Breast epithelium (tissue), 3 donors: ENCODE results near the gene DIS3L2.

Experiments
- CTCF ChIP-seq, 3 donors: fragments of 450-650 bp; IDR thresholded peaks; one replicate each; pipeline ENCODE4 v1.5.1; 2016 to 2017; ENCODE audit warnings: antibody characterized with exemption in 3 of 3, mild to moderate bottlenecking in 3 of 3, moderate library complexity in 3 of 3
- POLR2A ChIP-seq: fragments of 450-650 bp; IDR thresholded peaks from one replicate; pipeline ENCODE4 v1.6.1; 2016; ENCODE audit warnings: antibody characterized with exemption, mild to moderate bottlenecking, moderate library complexity
- POLR2AphosphoS5 ChIP-seq, 3 donors: sonication (generic); formaldehyde crosslinking; IDR thresholded peaks; one replicate each; pipeline ENCODE4 v1.6.1; 2017; ENCODE audit warnings: antibody characterized with exemption in 3 of 3

DNA sequence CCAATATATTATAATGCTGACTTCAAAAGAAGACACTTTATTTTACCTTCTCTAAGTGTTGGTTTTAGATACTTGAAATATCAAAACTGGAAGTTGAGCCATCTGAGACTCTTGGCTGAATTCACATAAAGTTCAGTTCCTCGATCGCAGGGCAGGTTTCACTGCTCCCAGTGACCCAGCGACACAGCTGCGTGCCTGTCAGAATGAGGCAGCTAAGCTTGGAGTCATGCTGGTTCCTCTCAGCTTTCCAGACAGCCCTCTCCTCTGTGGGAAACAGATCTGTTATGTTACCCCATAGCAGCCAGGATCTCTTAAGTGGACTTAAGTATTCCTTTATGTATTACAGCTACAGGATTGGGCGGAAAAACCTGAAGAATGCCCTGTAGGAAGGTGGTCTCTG, 274.2 kb downstream of the DIS3L2 start:
- TF ChIP-seq POLR2A (no peak), CTCF (IDR thresholded peaks at IDR 0.05) (no peak), POLR2AphosphoS5 (IDR thresholded peaks at IDR 0.05) (no peak)
